Fibroblast of the aortic adventitia (primary cell): ENCODE data around the gene PTPRU. TPM values are rescaled to one million over a fixed set of nuclear protein-coding genes. Genes with fewer than 3 reads are reported as not detected.

Experiments
- DNase-seq: peaks from one replicate; pipeline ENCODE4 v3.0.0-alpha.2; 2010; ENCODE audit warnings: low read depth
- H3K4me3 ChIP-seq: 2 replicates; pipeline ENCODE4 v1.5.1; 2011; ENCODE audit warnings: low read depth, mild to moderate bottlenecking, control low read depth, low read length, moderate library complexity
- total RNA-seq: library from RNA; depleted of rRNA; stranded (reverse); fragments of >200 nt; gene quantifications from 2 replicates; pipeline ENCODE4 v1.2.3, GENCODE V29; 2012; ENCODE audit warnings: low replicate concordance
- TF ChIP-seq, protein P1 (sequence below): IDR thresholded peaks from 2 replicates; pipeline ENCODE4 v1.5.1; 2011; ENCODE audit warnings: mild to moderate bottlenecking, low read length, control low read depth, inconsistent platforms; ENCODE audit not compliant: insufficient read depth

The PTPRU gene
- total RNA-seq, 1 donor: 25.8 TPM

DNA sequence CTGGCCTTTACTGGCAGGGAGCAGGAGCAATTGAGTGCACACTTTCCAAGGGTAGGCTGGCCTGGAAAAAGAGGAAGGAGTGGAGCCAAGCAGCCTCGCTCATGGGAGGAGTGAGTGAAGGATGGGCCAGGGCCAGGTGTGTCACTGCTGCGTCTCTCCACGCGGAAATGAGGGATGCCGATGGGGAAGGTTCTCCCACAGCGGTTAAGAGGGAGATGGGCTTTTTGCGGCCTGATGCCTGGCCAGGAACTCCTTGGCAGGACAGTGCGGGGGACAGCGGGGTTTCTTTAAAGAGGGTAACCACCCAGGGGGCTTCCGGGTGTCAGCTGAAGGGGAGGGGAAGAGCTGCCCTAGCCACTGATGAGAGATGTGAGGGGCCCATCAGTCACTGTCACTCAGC lies 82.4 kb downstream of the PTPRU start:
- TF ChIP-seq, protein P1, sequence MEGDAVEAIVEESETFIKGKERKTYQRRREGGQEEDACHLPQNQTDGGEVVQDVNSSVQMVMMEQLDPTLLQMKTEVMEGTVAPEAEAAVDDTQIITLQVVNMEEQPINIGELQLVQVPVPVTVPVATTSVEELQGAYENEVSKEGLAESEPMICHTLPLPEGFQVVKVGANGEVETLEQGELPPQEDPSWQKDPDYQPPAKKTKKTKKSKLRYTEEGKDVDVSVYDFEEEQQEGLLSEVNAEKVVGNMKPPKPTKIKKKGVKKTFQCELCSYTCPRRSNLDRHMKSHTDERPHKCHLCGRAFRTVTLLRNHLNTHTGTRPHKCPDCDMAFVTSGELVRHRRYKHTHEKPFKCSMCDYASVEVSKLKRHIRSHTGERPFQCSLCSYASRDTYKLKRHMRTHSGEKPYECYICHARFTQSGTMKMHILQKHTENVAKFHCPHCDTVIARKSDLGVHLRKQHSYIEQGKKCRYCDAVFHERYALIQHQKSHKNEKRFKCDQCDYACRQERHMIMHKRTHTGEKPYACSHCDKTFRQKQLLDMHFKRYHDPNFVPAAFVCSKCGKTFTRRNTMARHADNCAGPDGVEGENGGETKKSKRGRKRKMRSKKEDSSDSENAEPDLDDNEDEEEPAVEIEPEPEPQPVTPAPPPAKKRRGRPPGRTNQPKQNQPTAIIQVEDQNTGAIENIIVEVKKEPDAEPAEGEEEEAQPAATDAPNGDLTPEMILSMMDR: no peak
- no peak for DNase-seq
- H3K4me3 ChIP-seq: no peak overlapping the region

DNA sequence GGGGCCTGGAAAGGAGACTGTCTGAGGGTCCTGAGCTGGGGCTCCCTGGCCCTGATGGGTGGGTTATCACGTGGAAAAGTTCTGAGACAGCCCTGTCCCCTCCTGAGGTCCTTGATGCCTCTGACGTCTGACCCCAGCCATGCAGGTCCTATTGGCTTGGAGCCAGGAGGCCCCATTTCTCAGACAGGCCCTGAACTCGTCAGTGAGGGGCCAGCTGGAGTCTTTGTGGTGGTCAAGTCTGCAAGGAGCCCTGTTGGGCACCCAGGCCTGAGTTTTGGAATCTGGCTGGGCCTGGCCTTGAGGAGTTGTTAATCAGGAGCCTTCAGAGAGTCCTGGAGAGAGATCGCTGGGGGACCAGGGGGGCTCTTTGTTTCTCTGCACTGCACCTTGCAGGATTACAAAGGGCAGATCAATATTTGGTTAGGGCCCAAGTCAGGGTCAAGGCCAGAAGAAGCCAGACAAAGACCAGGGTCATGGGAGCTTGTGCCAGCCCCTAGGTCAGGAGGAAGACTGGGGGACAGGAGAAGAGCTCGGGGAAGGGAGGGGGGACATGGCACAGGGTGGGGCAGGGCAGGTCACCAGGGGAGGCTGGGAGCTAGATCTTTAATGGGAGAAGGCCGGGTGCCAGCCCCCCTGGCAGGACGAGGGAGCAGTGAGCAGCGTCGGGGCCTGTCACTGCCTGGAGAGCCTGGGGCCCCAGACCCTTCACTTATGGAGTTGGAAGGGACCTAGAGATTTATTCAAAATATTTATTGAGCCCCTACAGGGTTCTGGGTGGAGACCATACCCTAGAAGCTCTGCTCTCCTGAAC lies 83.2 kb downstream of the PTPRU start:
- DNase-seq: no peak
- TF ChIP-seq, protein P1: no peak
- no peak overlapping the region for H3K4me3 ChIP-seq

DNA sequence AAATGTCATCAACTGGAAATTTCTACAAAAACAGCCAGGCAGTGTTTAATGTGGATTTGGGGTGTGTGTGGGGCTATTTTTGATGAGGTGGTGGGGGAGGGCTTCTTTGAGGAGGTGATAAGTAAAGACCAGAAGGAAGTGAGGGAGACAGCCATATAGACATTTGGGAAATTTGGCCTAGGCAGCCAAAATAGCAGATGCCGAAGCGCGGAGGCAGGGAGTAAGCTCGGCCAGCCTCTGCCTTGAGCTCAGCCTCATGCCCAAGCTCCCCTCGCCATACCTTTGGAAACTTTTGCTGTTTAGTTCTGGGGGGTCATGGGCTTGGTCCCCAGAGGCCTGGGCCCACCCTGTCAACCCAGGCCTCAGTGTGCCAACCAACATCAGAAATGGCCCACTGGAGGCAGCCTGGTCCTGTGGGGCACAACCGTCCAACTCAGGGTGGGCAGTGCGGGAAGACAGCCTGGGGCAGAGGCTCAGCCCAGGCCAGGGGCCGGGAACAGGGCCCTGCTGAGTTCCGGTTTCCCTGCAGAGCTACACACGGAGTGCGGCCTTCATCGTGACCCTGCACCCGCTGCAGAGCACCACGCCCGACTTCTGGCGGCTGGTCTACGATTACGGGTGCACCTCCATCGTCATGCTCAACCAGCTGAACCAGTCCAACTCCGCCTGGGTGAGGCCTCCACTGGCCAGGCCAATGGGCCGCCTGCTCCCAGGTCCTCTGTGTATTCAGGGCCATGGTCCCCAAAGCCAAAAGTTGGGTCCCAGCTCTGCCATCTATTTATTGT lies 84.0 kb downstream of the PTPRU start:
- H3K4me3 ChIP-seq: no peak overlapping the region
- TF ChIP-seq, protein P1: no peak
- DNase-seq: no peak

DNA sequence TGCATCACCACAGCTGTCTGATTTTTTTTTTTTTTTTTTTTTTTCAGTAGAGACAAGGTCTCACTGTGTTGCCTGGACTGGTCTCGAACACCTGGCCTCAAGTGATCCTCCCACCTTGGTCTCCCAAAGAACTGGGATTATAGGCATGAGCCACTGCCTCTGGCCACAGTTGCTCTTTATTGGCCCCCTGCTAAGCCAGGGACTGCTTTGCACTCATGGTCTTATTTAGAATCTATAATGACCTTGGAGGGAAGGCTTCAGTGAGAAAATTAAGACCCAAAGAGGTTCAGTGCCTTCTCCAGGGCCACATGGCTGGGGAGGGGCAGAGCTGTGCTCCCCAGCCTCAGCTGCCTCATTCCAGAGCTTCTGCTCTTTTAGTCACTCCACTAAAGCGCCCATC lies 84.9 kb downstream of the PTPRU start:
- H3K4me3 ChIP-seq: no peak overlapping the region
- TF ChIP-seq, protein P1: no peak
- no peak for DNase-seq

DNA sequence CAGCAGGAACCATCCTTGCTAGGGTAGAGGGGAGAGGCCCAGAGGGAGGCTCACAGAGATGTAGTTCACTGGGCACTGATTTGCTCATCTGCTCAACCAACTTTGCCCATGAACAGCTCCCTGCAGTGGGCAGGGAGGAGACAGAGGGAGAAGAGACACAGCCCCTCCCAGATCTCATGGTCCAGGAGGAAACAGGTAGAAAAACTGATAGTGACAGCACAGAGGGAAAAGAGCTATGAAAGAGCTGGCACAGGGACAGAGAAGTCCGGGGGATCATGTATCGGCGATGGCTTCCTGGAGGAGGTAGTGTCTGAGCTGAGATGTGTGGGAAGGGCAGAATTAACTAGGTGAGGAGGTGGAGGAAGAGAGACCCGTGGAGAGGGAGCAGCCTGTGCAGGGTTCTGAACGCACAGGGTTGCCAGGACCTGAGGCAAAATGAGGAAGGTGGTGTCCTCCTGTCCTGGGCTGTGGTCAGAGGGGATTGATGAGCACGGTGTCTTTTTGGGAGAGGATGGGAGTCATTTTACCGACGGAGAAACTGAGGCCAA lies 85.9 kb downstream of the PTPRU start:
- no peak overlapping the region for H3K4me3 ChIP-seq
- DNase-seq: no peak
- TF ChIP-seq, protein P1: no peak

DNA sequence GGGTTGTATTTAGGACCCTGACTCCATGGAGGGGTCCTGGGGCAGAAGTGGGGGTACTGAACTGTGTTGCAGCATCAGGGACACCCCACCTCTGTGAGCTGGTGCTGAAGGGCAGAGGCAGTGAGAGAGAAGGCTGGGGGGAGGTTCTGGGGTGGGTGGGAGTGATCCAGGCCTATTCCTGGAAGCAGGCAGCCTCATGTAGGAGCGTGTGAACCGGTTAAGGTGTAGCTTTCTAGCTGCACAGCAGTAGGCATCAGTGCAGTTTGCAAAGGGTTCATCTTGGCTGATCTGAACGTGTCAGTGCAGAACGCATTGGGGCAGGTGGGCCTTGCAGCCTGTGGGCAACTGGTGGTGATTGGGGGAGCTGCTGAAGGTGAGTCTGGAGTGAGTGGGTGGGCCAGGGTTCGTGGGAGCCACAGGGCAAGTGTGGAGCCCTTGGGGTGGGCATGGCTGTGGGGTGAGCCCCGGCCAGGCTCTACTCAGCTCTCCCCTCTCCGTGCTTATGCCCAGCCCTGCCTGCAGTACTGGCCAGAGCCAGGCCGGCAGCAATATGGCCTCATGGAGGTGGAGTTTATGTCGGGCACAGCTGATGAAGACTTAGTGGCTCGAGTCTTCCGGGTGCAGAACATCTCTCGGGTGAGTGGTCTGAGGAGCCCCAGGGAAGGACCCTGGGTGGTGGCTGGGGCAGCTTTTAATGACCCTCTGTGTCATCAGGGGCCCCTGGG lies 86.7 kb downstream of the PTPRU start:
- TF ChIP-seq, protein P1: no peak
- no peak overlapping the region for H3K4me3 ChIP-seq
- DNase-seq: no peak
